MCF 10A (cell line): ENCODE measurements around the gene SIN3B. TPM values are rescaled to one million over a fixed set of nuclear protein-coding genes. Genes with fewer than 3 reads are reported as not detected.

ENCODE experiments used
- BruUV-seq: library from RNA; stranded (reverse); fragments of 400-500 nt; replicated peaks from 2 replicates; lab custom pipeline; 2021; lab: Mats Ljungman, UMichigan
- CTCF ChIA-PET: fragments of 300-600 bp; sonication (Branson Sonifier 250); formaldehyde crosslinking; extraction: SDS; loops from one replicate; lab custom pipeline; 2021; ENCODE audit warnings: antibody characterized with exemption, inconsistent platforms; lab: Yijun Ruan, JAX
- POLR2A ChIA-PET: fragments of 300-600, 350-650 bp; sonication (Branson Sonifier 250); formaldehyde crosslinking; extraction: SDS; loops from one replicate; lab custom pipeline; 2020; ENCODE audit warnings: antibody characterized with exemption, inconsistent platforms; lab: Yijun Ruan, JAX
- DNase-seq: peaks from one replicate; pipeline ENCODE4 v3.0.0-alpha.2; 2018; ENCODE audit not compliant: unreplicated experiment
- H3K27ac Mint-ChIP-seq: one replicate; pipeline ENCODE4 v1.8.0; 2022; ENCODE audit warnings: mild to moderate bottlenecking, low read depth, mixed read lengths; ENCODE audit not compliant: unreplicated experiment
- H3K27me3 Mint-ChIP-seq: one replicate; pipeline ENCODE4 v1.8.0; 2022; ENCODE audit warnings: mixed read lengths; ENCODE audit not compliant: insufficient read depth, unreplicated experiment
- H3K36me3 Mint-ChIP-seq: one replicate; pipeline ENCODE4 v1.8.0; 2022; ENCODE audit warnings: mild to moderate bottlenecking, moderate library complexity, mixed read lengths; ENCODE audit not compliant: insufficient read depth, unreplicated experiment
- H3K4me1 Mint-ChIP-seq: one replicate; pipeline ENCODE4 v1.8.0; 2022; ENCODE audit warnings: mixed read lengths; ENCODE audit not compliant: insufficient read depth, unreplicated experiment
- H3K4me3 Mint-ChIP-seq: one replicate; pipeline ENCODE4 v1.8.0; 2022; ENCODE audit warnings: mild to moderate bottlenecking, moderate library complexity, mixed read lengths; ENCODE audit not compliant: unreplicated experiment
- H3K9me3 Mint-ChIP-seq: one replicate; pipeline ENCODE4 v1.8.0; 2022; ENCODE audit warnings: mixed read lengths; ENCODE audit not compliant: unreplicated experiment
- CTCF ChIP-seq: fragments of 200-600 bp; IDR thresholded peaks from one replicate; pipeline ENCODE4 v1.8.0; 2022; ENCODE audit warnings: antibody characterized with exemption, mild to moderate bottlenecking; ENCODE audit not compliant: unreplicated experiment
- intact Hi-C: fragments of 100-400 bp; cut with micrococcal nuclease; formaldehyde crosslinking; loops from 2 replicates; pipeline ENCODE4 v1.14.1; 2022
- total RNA-seq: library from RNA; stranded (reverse); gene quantifications from 2 replicates; pipeline ENCODE4 v1.2.3, GENCODE V29; 2022

The SIN3B gene
- total RNA-seq, 1 experiment from 2014 or later, result 56.0 TPM

DNA sequence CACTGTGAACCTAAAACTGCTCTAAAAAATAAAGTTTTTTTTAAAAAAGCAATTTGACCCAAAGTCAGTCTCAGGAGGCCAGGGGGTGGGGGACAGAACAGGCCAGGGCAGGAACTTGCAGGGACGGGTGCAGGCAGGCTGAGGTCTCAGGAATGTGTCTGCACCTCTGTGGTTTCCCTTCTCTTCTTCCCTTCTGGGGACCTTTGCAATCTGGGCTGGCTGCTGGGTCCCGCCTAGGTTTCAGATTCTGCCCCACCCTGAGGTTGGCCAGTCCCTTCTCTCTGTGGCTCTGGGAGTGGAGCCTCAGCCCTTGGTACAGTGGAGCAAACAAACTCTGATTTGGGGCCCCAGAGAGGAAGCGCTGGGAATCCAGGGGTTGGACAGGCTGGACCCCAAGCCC, 54.3 kb downstream of the SIN3B start:
- no peak for TF ChIP-seq CTCF
- CTCF ChIA-PET, result no interaction called here
- H3K27me3 Mint-ChIP-seq, result no peaks in the 10 kb centered on the region
- POLR2A ChIA-PET, result interaction anchor here (0.7 kb wide), 1 partner anchor 18 kb away, joined by 4 read pairs; no protein-coding TSS in a partner anchor
- peaks cover 28% of the 10 kb centered on the region for H3K36me3 Mint-ChIP-seq
- no peak overlapping the region for H3K27ac Mint-ChIP-seq
- peaks cover 6% of the 10 kb centered on the region for H3K4me1 Mint-ChIP-seq
- intact Hi-C loops, result no loop called here
- BruUV-seq, result no TSS peak
- H3K9me3 Mint-ChIP-seq, result peaks cover 17% of the 10 kb centered on the region
- H3K4me3 Mint-ChIP-seq, result no peak overlapping the region
- peak; percentile 30 for DNase-seq

DNA sequence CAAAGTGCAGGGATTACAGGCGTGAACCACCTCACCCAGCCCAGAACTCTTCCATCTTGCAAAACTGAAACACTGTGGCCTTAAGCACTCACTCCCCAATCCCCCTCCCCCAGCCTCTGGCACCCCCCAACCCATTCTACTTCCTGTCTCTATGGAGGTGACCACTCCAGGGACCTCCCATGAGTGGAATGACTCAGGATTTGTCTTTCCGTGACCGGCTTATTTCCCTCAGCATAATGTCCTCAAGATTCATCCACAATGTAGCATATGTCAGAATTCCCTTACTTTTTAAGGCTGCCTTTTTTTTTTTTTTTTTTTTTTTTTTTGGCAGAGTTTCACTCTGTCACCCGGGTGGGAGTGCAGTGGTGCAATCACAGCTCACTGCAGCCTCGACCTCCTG, 56.0 kb downstream of the SIN3B start:
- H3K4me3 Mint-ChIP-seq, result no peak overlapping the region
- no peaks in the 10 kb centered on the region for H3K27me3 Mint-ChIP-seq
- no peak for TF ChIP-seq CTCF
- ChIA-PET CTCF (interaction anchor here (0.5 kb wide), 1 partner anchor 54 kb away, joined by 4 read pairs; no protein-coding TSS in a partner anchor), POLR2A (interaction anchor here (2.0 kb wide), 1 partner anchor 35 kb away, joined by 11 read pairs; no protein-coding TSS in a partner anchor)
- no peak overlapping the region for H3K27ac Mint-ChIP-seq
- DNase-seq, result no peak
- intact Hi-C loops, result no loop called here
- H3K36me3 Mint-ChIP-seq, result peaks cover 21% of the 10 kb centered on the region
- no TSS peak for BruUV-seq
- H3K4me1 Mint-ChIP-seq, result peaks cover 6% of the 10 kb centered on the region
- H3K9me3 Mint-ChIP-seq, result peaks cover 17% of the 10 kb centered on the region

DNA sequence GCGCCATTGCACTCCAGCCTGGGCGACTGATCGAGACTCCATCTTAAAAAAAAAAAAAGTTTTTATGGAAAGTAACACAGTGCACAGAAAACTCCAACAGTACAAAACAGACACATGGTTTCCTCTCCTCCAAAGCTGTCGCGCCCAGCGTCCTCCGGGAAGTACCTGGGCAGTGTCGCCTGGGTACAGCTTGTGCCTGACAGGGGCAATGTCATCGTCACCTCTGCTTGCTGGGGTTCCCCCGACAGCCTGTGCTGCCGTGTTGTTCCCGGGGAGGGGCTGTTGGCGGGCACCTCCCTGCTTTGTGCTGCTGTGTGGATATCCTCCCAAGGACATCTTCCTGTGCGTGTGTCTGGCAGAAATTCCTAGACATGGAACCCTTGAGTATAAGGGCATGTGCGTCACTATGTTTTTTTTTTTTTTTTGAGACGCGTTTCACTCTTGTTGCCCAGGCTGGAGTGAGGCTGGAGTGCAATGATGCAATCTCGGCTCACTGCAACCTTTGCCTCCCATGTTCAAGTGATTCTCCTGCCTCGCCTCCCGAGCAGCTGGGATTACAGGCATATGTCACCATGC, 57.2 kb downstream of the SIN3B start:
- CTCF ChIA-PET, result interaction anchor here (0.6 to 0.9 kb wide), 5 partner anchors 83 to 334 kb away, joined by 3 to 4 read pairs (median 3); no protein-coding TSS in a partner anchor
- no peaks in the 10 kb centered on the region for H3K27me3 Mint-ChIP-seq
- DNase-seq, result peak; percentile 91
- peaks cover 17% of the 10 kb centered on the region for H3K9me3 Mint-ChIP-seq
- peak overlapping the region; percentile 68 for H3K4me3 Mint-ChIP-seq
- no peak for TF ChIP-seq CTCF
- peak overlapping the region; percentile 95 for H3K27ac Mint-ChIP-seq
- H3K36me3 Mint-ChIP-seq, result peaks cover 11% of the 10 kb centered on the region
- BruUV-seq, result no TSS peak
- intact Hi-C loops, result no loop called here
- peaks cover 6% of the 10 kb centered on the region for H3K4me1 Mint-ChIP-seq
- POLR2A ChIA-PET, result interaction anchor here (0.7 to 2.0 kb wide), 5 partner anchors 34 to 184 kb away, joined by 3 to 11 read pairs (median 3); partner anchors contain the start of gene SIN3B

GRCh38 chr19:16887353-16888265, 58.4 kb downstream of the SIN3B start:
- H3K4me1 Mint-ChIP-seq, result peaks cover 6% of the 10 kb centered on the region
- intact Hi-C loops, result no loop called here
- no peak overlapping the region for H3K4me3 Mint-ChIP-seq

More at GRCh38 chr19:16887353-16888265, 58.4 kb downstream of the SIN3B start:
- no TSS peak for BruUV-seq
- TF ChIP-seq CTCF, result no peak
- ChIA-PET POLR2A (interaction anchor here (1.0 to 2.0 kb wide), 3 partner anchors 33 to 59 kb away, joined by 3 to 11 read pairs (median 4); partner anchors contain the start of gene SIN3B), CTCF (interaction anchor here (0.6 kb wide), 2 partner anchors 111 to 230 kb away, joined by 3 to 4 read pairs; no protein-coding TSS in a partner anchor)
- H3K9me3 Mint-ChIP-seq, result peaks cover 8% of the 10 kb centered on the region
- H3K36me3 Mint-ChIP-seq, result peaks cover 7% of the 10 kb centered on the region
- H3K27ac Mint-ChIP-seq, result peak overlapping the region; percentile 95
- no peak for DNase-seq
- no peaks in the 10 kb centered on the region for H3K27me3 Mint-ChIP-seq
